ENCODE results near the gene PATJ.

PATJ gene

GRCh38 chr1:62052946-62053345 is 310.7 kb downstream of the PATJ start:
- no peak for DNase-seq (ENCODE audit: extremely low read depth, low read depth)
- no peak overlapping the region for H3K4me3 ChIP-seq (replicated peaks; ENCODE audit: low read depth, low read length)
- no peak for TF ChIP-seq CTCF (IDR thresholded peaks at IDR 0.05; ENCODE audit: low read depth, low read length, missing control alignments)

- DNase-seq (ENCODE audit: extremely low read depth, low read depth) = no peak
- no peak overlapping the region for H3K4me3 ChIP-seq (replicated peaks; ENCODE audit: low read depth, low read length)
- no peak for TF ChIP-seq CTCF (IDR thresholded peaks at IDR 0.05; ENCODE audit: low read depth, low read length, missing control alignments)
Observed at GRCh38 chr1:62054188-62054587, 311.9 kb downstream of the PATJ start.

GRCh38 chr1:62057230-62057629 is 314.9 kb downstream of the PATJ start:
- no peak for TF ChIP-seq CTCF (IDR thresholded peaks at IDR 0.05; ENCODE audit: low read depth, low read length, missing control alignments)
- no peak overlapping the region for H3K4me3 ChIP-seq (replicated peaks; ENCODE audit: low read depth, low read length)
- DNase-seq (ENCODE audit: extremely low read depth, low read depth) = no peak

GRCh38 chr1:62057641-62058290 is 315.5 kb downstream of the PATJ start:
- DNase-seq (ENCODE audit: extremely low read depth, low read depth) = no peak
- no peak for TF ChIP-seq CTCF (IDR thresholded peaks at IDR 0.05; ENCODE audit: low read depth, low read length, missing control alignments)
- no peak overlapping the region for H3K4me3 ChIP-seq (replicated peaks; ENCODE audit: low read depth, low read length)

- H3K4me3 ChIP-seq (replicated peaks; ENCODE audit: low read depth, low read length) = no peak overlapping the region
- no peak for DNase-seq (ENCODE audit: extremely low read depth, low read depth)
- TF ChIP-seq CTCF (IDR thresholded peaks at IDR 0.05; ENCODE audit: low read depth, low read length, missing control alignments) = no peak
Observed at GRCh38 chr1:62058956-62059355, 316.7 kb downstream of the PATJ start.

- no peak overlapping the region for H3K4me3 ChIP-seq (replicated peaks; ENCODE audit: low read depth, low read length)
- no peak for TF ChIP-seq CTCF (IDR thresholded peaks at IDR 0.05; ENCODE audit: low read depth, low read length, missing control alignments)
- no peak for DNase-seq (ENCODE audit: extremely low read depth, low read depth)
Observed at GRCh38 chr1:62062087-62062486, 319.8 kb downstream of the PATJ start.

Data from HFF-Myc (cell line).